GM13977 (cell line): ENCODE measurements around the gene FRA10AC1.
A peak's percentile ranks its signal among the peaks of the same experiment; 100 is the strongest.
"Not testable (repeated sequence)": the region's sequence is repeated elsewhere in the genome, so short reads cannot be mapped to it uniquely, and the experiment has no call there.

Source experiments
- DNase-seq: peaks from one replicate; pipeline ENCODE4 v3.0.0; 2012; ENCODE audit warnings: low spot score
- CTCF ChIP-seq: IDR thresholded peaks from 2 replicates; pipeline ENCODE4 v1.5.1; 2012; ENCODE audit warnings: mild to moderate bottlenecking, control low read depth; ENCODE audit not compliant: insufficient read depth; ENCODE audit errors: extremely low read depth, missing control alignments
- in situ Hi-C: fragments of 300-500 bp; cut with MboI; formaldehyde crosslinking; loops from one replicate; pipeline ENCODE4 v1.12.0; 2022; ENCODE audit warnings: low sequenced_read_pairs, low pct_unique_long_range_greater_than_20kb, mixed read lengths, inconsistent platforms; ENCODE audit not compliant: unreplicated experiment

Gene FRA10AC1

GRCh38 chr10:93707623-93708022 lies 5.2 kb upstream of the FRA10AC1 start:
- no peak for TF ChIP-seq CTCF
- in situ Hi-C loops = no loop called here
- DNase-seq = no peak

GRCh38 chr10:93704451-93704850 lies 2.1 kb upstream of the FRA10AC1 start:
- in situ Hi-C loops = no loop called here
- DNase-seq = no peak
- no peak for TF ChIP-seq CTCF

- in situ Hi-C loops = no loop called here
- no peak for TF ChIP-seq CTCF
- DNase-seq = no peak
Observed at GRCh38 chr10:93703841-93704240, 1.4 kb upstream of the FRA10AC1 start.

- no peak for TF ChIP-seq CTCF
- in situ Hi-C loops = no loop called here
- no peak for DNase-seq
Observed at GRCh38 chr10:93703066-93703465, 674 bp upstream of the FRA10AC1 start.

- no peak for TF ChIP-seq CTCF
- in situ Hi-C loops = no loop called here
- peak; percentile 32 for DNase-seq
Observed at GRCh38 chr10:93701866-93702209, 554 bp downstream of the FRA10AC1 start.

- in situ Hi-C loops = no loop called here
- DNase-seq = no peak
Observed at GRCh38 chr10:93697207-93697606, 5.2 kb downstream of the FRA10AC1 start.

GRCh38 chr10:93696582-93696981 lies 5.8 kb downstream of the FRA10AC1 start:
- in situ Hi-C loops, DNase-seq: not testable (repeated sequence)

More at GRCh38 chr10:93697207-93697606, 5.2 kb downstream of the FRA10AC1 start:
- no peak for TF ChIP-seq CTCF
